ENCODE measurements around the gene CASZ1. TPM values are rescaled to one million over a fixed set of nuclear protein-coding genes. Genes with fewer than 3 reads are reported as not detected.

CASZ1 gene
- total and polyA plus RNA-seq, 9 of the 15 experiments (the other 6 are each of a cell fraction or from before 2014, with no cell fraction given): 0.01 to 4.0 (median 0.76) TPM; not detected in 1

- no peaks in the 10 kb centered on the region for H3K79me2 ChIP-seq (ENCODE audit: control insufficient read depth, insufficient read depth, low read length)
- ATAC-seq (no peak), DNase-seq (ENCODE audit: extremely low read depth in 1 of 4, low spot score in 3 of 4) (no peak), FAIRE-seq (no peak)
- no peak overlapping the region for H3K27ac ChIP-seq (ENCODE audit: extremely low read depth, low read depth, low read length)
- no peak overlapping the region for H3K4me3 ChIP-seq
- peaks cover 0 to 8% of the 10 kb centered on the region in 2 experiments; a peak in 1 of 5 replicates for H3K4me1 ChIP-seq (replicated peaks in 1 of 2; ENCODE audit: control insufficient read depth in 2 of 2, insufficient read depth in 2 of 2, low read length in 2 of 2)
- ChIA-PET CTCF (ENCODE audit: low intra/inter-chr PET ratio) (no interaction called here), POLR2A (interaction anchor here (2.5 kb wide), 1 partner anchor 11 kb away, joined by 8 read pairs; no protein-coding TSS in a partner anchor)
- peaks cover 22% of the 10 kb centered on the region for H4K20me1 ChIP-seq (replicated peaks; ENCODE audit: control insufficient read depth, insufficient read depth, low read length)
- WGBS (ENCODE audit: insufficient coverage, low coverage, missing lambda C conversion rate): 2% methylated on average over 6 of the region's 6 CpGs
- BruUV-seq (replicated peaks): no TSS peak
- no peaks in the 10 kb centered on the region for H3K9me3 ChIP-seq (replicated peaks; ENCODE audit: control insufficient read depth, insufficient read depth, low read depth, low read length)
- H3K4me2 ChIP-seq (ENCODE audit: insufficient read depth, low read length): no peak overlapping the region
- peaks cover 68 to 88% of the 10 kb centered on the region in 2 experiments for H3K27me3 ChIP-seq (ENCODE audit: control insufficient read depth in 2 of 2, insufficient read depth in 2 of 2, low read length in 2 of 2)
- TF ChIP-seq THAP7 (CRISPR knock-in tag; IDR thresholded peaks at IDR 0.05) (no peak), DNMT1 (IDR thresholded peaks at IDR 0.05) (no peak), DLX4 (CRISPR knock-in tag; IDR thresholded peaks at IDR 0.05) (no peak), ZKSCAN8 (CRISPR knock-in tag; IDR thresholded peaks at IDR 0.05) (no peak), ELF1 (tag; IDR thresholded peaks at IDR 0.05) (no peak), TSC22D4 (tag; IDR thresholded peaks at IDR 0.05) (no peak)
- H2AFZ ChIP-seq (ENCODE audit: low read depth, low read length): no peak overlapping the region
- in situ Hi-C loops (cut with MboI): no loop called here
- intact Hi-C loops (cut with micrococcal nuclease): loop anchor here (5.0 kb wide), 1 partner anchor 42 kb away; no protein-coding TSS in a partner anchor
- H3K9me1 ChIP-seq (ENCODE audit: control insufficient read depth, insufficient read depth, low read length): no peaks in the 10 kb centered on the region
- H3K36me3 ChIP-seq (ENCODE audit: control insufficient read depth, insufficient read depth, low read length): no peaks in the 10 kb centered on the region
- no peak overlapping the region for H3K9ac ChIP-seq (ENCODE audit: insufficient read depth in 1 of 2, low read depth in 2 of 2, low read length in 2 of 2)
These were observed 29.1 kb upstream of the CASZ1 start for GRCh38 chr1:10825592-10825991.
